ENCODE data around the gene SLC25A33.

SLC25A33 gene

DNA sequence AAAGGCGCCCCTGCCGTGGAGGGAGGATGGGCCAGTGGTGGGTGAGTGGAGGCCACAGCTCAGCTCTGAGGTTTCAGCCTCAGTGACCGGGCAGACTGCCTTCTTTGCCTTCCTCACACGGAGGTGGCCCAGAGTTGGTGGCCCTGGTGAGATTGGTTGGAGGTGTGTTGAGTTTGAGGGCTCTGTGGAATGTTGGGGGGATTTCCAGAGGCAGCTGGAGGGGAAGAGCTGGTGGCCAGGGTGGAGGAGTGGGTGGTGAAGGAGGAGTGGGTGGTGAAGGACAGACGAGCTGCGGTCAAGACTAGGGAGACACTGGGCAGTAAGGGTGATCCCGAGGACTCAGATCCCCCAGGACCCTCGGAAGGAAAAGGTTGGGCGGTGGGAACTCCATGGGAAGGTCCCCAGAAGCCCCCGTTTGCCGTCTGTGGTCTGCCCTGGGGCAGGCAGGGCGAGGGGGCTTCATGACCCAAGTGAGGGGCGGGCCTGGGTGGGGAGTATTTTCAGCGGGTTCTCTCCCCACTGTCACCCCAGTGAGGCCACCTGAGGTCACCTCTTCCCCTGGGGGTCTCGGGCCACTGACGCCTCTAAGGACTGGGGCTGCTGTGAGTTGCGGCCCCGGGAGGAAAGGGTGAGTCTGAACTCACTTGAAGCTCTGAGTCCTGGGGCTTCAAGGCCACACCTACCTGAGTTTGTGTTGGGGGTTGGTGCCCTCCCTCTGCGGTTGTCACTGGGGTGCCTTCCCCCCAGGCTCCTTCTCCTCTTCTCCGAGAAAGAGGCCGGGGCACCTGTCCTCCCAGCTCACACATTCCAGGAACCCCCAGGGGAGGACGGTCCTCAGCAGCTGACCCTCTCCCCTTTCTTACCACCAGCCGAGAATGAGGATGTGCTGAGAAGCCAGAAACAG lies 89.5 kb downstream of the SLC25A33 start:
- DNase-seq, result no peak

DNA sequence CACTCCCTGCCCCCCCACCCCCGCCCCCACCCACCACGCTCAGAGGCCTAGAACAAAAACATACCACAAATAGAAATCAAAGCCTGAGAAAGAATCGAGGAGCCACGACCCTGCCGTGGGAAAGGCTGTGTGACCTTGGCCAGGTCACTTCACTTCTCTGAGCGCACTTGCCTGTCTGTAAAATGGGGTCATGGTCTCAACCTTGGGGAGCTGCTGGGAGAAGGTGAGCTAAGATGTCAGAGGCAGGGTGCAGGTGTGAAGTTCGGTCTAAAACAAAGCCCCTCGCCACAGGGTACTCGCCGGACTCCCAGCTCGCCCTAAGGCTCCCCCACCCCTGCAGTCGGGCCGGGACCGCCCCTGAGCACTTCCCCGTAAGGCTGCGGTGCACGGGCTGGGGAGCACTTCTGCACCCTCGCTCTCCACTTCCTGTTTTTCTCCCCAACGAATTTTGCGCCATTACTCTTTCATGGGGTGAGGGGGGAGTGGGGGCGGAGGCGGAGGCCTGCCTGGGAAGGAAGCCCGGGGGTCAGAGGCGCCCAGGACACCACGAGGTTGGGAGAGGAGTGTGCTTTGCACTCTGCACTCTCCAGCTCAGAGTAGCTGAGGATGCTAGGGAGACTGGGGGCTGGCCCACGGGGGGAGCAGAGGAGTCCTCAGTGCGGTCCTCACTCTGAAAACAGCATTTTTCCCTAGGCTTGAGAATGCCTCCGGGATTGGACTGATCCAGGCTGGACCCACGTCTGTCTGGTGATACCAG lies 90.4 kb downstream of the SLC25A33 start:
- no peak for DNase-seq

- DNase-seq, result no peak
These were observed 91.3 kb downstream of the SLC25A33 start for GRCh38 chr1:9630331-9631111.

DNA sequence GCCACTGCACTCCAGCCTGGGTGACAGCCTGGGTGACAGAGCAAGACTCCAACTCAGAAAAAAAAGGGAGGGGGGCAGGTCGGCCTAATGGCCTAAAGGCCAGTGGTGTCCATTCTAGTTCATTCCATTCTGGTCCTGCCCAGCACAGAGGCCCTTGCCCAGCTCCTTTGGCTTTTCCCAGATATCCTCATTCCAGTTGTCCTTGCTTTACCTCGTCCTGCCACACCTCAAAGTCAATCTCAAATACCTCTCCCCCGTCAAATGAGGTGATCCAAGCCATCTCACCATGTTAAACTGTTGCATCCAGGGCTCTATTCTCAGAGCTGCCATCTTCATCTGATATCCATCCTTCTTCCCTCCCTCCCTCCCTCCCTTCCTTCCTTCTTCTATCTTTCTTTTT lies 92.3 kb downstream of the SLC25A33 start:
- no peak for DNase-seq

DNA sequence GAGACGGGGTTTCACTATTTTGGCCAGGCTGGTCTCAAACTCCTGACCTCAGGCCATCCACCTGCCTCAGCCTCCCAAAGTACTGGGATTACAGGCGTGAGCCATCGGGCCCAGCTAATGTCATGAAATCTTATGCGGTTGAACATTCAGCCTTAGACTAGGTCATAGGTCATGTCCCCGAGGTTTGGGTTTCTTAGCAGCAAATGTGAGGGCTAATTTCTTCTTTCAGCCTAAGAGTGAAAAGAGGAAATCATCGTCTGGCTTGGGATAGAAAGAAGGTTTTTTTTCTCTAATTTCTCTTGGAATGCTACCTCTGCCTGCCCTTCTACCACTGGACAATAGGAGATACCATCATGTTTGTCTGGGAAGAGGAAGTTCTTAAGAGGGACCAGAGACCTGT lies 94.2 kb downstream of the SLC25A33 start:
- no peak for DNase-seq

- DNase-seq, result no peak
These were observed 95.3 kb downstream of the SLC25A33 start for GRCh38 chr1:9634582-9634981.

Data from NCI-H1417 treated with DMSO at 0.1 percent for 48 hours (cell line).